HG03045 (cell line): ENCODE results near the gene GRK6.
A peak's percentile ranks its signal among the peaks of the same experiment; 100 is the strongest.

Experiments
- ATAC-seq: cut with Tn5 transposase; IDR thresholded peaks from one replicate; pipeline ENCODE4 v1.9.1; 2021; ENCODE audit warnings: mild to moderate bottlenecking, moderate library complexity; ENCODE audit not compliant: unreplicated experiment

The GRK6 gene

DNA sequence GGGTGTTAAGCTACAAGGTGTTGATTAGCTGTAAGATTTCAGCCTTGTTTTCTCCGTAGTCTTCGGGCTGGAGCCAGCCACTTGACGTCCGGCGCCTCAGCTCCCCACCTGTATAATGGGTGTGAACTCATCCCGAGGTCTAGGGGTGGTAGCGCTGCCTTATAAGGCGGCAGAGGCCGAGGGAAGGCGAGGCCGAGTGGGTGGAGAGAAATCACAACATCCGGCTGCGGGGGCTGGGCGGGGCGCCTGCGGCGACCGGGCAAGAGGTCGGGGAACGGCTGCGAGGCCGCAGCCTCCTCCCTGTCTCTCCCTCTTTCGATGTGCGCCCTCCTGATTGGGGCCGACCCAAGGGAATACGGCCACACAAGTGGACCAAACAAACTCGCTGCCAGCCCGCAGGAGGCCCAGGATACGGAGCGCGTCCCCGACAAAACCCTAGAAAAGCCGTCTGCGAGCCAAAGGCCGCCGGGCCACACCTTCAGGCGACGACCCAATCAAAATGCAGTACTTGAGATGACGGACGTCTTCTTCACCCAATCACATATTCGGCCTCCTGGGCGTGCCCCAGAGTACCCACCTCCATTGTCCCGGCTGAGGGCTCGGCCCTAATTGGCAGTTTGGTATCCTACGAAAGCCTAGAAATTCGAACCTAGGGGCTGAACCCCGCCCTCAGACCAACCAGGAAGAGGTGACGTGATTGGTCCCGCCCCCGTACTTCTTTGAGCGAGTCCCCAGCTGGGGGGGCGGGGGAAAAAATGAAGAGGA is 493 bp upstream of the GRK6 start:
- peak; percentile 78 for ATAC-seq

GRCh38 chr5:177427211-177427822 is 841 bp downstream of the GRK6 start:
- ATAC-seq, result no peak

DNA sequence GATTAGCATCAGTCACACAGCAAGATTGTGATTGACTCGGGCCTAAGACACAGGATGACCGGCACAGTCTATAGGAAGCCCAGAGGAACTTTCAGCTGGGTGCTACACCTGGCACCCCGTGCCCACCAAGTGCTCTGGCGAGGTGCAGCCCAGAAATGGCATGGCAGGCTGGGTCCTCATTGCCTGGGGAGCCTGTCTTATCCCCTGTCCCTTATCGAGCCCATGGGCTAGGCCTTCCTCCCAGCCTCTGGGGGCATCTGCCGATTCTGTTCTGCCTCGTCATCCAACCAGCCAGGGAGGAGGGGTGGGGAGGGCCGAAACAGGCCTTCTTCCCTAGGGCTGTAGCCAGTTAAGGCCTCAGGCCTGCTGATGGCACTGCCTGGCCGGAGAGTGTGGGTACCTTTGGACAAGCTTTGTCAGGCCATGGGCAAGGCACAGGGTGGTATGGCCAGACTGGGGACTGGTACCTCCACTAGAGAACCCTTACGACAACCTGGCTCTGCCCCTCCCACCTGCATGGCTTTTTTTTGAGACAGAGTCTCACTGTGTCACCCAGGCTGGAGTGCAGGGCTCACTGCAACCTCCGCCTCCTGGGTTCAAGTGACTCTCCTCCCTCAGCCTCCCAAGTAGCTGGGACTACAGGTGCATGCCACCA is 1.6 kb downstream of the GRK6 start:
- no peak for ATAC-seq

DNA sequence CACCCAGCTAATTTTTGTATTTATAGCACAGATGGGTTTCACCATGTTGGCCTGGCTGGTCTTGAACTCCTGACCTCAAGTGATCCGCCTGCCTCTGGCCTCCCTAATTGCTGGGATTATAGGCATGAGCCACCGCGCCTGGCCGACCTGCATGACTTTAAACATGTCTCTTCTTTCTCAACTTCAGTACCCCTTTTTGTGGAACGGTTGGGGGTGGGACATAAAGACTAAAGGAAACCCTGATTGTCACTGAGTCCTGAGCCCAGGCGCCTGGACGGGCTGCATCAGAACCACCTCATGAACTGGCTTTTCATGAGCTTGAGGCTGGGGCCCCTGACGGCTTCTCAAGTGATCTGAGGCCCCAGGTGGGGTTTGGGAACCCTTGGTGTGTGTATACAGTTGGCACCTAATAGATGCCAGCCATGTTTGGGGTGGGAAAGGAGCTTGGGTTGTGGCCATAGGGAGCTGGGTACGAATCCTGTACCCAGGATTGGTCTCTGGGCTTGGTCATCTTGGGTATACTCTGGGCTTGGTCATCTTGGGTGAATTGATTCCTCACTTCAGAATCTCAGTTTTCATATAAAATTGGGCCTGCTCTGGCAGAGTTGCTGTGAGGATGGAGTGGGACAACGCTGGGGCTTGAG is 2.2 kb downstream of the GRK6 start:
- ATAC-seq, result no peak

GRCh38 chr5:177429248-177430040 is 3.0 kb downstream of the GRK6 start:
- ATAC-seq, result no peak

DNA sequence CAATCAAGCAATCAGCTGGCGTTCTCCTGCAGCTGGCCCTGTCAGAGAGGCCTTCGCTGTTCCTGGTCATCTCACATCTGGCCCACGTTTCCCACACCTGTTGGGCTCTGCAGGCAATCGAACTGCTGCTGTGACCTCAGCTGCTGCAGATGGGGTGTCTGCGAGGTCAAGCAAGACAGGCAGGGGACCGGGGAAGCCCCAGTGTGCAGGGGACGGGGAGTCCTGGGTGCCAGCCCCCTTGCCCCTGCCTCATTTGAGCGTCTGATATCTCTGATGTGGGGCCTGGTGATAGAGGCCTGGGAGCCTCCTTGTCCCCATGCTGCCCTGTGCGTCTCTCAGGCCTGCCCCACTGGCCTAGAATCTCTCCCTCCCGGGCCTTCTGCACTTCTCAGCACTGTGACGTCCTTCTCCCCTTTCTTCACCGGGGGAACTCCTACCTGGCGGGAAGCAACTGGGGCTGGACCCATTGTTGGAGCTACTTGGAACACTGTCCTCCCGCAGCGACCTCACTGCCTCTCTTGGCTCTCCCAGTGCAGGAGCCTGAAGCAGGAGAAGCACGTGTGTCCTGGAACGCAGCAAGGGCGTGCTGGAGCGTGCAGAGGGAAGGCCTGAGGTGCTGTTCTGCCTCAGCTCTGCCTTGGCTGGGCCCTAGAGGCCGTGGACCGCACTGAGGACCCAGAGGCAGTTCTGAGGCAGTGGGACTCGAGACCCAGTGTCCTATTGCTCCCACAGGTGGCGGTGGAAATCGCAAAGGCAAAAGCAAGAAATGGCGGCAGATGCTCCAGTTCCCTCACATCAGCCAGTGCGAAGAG is 3.9 kb downstream of the GRK6 start:
- ATAC-seq, result no peak

- ATAC-seq, result no peak
These were observed 4.5 kb downstream of the GRK6 start for GRCh38 chr5:177430972-177431316.

GRCh38 chr5:177431317-177432142 is 5.1 kb downstream of the GRK6 start:
- ATAC-seq, result peak; percentile 38

DNA sequence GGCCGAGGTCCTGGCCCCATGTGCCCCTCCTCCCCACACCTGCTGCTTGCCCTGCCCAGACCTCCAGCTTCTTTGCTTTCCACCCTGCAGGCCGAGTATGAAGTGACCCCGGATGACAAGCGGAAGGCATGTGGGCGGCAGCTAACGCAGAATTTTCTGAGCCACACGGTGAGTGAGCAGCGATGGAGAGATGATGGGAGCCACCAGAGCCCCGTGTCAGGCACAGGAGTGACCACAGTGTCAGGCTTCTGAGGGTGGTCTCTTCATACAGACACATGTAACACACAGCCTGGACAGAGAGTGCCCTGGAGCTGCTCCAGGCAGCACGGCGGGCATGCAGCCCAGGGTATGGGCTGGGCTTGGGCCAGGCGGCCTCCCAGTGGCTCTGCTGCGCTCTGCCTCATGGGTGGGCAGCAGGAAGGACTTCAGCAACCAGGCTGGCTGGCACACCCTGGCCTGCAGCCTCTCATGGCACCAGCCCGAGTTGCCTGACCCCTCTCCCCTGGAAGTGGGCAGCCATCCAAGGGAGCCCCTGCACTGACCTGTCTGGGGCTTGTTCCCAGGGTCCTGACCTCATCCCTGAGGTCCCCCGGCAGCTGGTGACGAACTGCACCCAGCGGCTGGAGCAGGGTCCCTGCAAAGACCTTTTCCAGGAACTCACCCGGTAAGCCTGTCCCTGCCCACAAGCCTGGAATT is 5.8 kb downstream of the GRK6 start:
- no peak for ATAC-seq

- ATAC-seq, result no peak
These were observed 6.6 kb downstream of the GRK6 start for GRCh38 chr5:177432839-177433657.

DNA sequence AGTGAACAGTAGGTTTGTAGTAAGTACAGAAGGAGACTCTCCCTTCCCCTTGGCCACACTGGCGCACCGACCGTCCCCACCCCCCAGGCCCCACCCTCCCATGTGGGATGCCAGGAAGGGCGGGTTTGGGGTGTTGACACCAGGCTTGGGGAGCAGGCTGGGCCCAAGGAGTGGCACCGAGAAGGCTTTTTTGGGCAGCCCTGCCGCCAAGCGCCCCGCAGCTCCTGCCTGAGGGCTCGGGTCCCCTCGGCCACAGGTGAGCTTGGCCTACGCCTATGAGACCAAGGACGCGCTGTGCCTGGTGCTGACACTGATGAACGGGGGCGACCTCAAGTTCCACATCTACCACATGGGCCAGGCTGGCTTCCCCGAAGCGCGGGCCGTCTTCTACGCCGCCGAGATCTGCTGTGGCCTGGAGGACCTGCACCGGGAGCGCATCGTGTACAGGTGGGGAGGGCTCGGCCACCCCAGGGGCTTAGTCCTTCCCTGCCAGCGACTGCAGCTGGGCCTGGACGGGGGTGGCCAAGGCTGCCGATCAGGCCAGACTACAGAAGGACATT is 7.3 kb downstream of the GRK6 start:
- ATAC-seq, result no peak

- ATAC-seq, result no peak
These were observed 8.0 kb downstream of the GRK6 start for GRCh38 chr5:177434437-177434836.

- ATAC-seq, result no peak
These were observed 8.7 kb downstream of the GRK6 start for GRCh38 chr5:177434942-177435738.

DNA sequence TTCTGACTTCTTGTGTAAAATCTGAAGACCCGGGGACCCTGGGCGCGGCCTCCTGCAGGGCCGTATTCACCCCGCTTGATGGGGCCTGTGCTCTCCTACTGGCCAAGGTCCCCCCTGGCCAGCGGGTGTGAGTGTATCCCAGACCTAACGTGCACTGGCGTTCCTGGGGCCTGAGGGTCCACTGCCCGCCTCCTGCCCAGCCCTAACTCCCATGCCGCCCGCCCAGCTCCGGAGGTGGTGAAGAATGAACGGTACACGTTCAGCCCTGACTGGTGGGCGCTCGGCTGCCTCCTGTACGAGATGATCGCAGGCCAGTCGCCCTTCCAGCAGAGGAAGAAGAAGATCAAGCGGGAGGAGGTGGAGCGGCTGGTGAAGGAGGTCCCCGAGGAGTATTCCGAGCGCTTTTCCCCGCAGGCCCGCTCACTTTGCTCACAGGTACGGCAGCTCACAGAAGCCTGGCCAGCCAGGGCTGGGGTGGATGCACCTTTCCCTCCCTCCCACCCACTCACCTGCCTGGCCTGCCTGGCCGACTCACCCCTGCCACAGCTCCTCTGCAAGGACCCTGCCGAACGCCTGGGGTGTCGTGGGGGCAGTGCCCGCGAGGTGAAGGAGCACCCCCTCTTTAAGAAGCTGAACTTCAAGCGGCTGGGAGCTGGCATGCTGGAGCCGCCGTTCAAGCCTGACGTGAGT is 9.5 kb downstream of the GRK6 start:
- ATAC-seq, result no peak

DNA sequence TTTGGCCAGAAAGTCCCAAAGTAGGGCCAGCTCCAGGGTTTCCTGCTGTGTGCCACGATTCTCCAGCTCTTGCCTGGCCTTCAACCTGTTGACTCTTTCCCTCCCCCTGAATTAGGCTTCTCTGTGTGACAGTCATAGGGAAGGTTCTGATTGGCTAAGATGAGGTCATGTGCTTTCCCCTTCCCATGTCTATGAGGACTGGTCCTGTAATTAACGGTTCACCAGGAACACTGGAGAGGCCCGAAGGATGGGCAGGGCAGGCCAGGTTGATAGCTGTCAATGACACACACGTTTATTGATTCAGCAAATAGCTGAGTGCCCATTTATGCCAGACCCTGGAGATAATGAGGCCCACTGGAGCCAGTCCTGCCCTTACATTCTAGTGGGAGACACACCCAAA is 11.1 kb downstream of the GRK6 start:
- no peak for ATAC-seq

DNA sequence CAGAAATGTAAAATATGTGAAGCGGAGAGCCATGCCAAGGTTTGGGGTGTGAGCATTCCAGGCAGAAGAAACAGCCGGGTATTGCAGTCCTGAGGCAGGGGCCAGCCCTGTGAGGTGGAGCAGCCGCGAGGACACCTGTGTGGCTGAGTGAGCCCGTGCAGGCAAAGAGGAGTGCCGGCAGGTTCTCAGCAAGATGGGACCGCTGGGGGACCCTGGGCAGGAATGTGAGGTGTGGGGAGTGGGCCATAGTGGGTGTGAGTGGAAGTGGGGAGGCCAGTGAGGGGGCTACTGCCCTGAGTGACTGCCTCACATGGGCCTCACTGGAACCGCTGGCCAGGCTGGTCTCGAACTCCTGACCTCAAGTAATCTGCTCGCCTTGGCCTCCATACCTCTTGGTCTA is 12.0 kb downstream of the GRK6 start:
- ATAC-seq, result no peak
